Measurements from ENCODE around the gene PTCD3. TPM values are rescaled to one million over a fixed set of nuclear protein-coding genes. Genes with fewer than 3 reads are reported as not detected.

PTCD3 gene
- polyA plus RNA-seq, 1 donor (not counting 4 experiments of a cell fraction or from before 2014, with no cell fraction given), result 93.1 TPM

- DNase-seq (ENCODE audit: low read depth, low spot score), result no peak
- H3K79me2 ChIP-seq (ENCODE audit: control insufficient read depth, insufficient read depth, low read length), result peaks cover 63% of the 10 kb centered on the region
- no peak overlapping the region for H3K4me2 ChIP-seq (ENCODE audit: control insufficient read depth, extremely low read depth, insufficient read depth, low read depth, low read length)
- H3K9me3 ChIP-seq (ENCODE audit: control insufficient read depth, low read depth, low read length), result no peaks in the 10 kb centered on the region
- no peak overlapping the region for H2AFZ ChIP-seq (ENCODE audit: control insufficient read depth, low read length)
- no peaks in the 10 kb centered on the region for H3K9me1 ChIP-seq (ENCODE audit: control insufficient read depth, extremely low read depth, insufficient read depth, low read length)
- dilution Hi-C loops (cut with MboI; ENCODE audit: extremely low pct_ligation_motif_present, low sequenced_read_pairs), result no loop called here
- no peak for FAIRE-seq
- H3K4me1 ChIP-seq (ENCODE audit: control insufficient read depth, extremely low read depth, insufficient read depth, low read length), result no peaks in the 10 kb centered on the region
- H3K27me3 ChIP-seq (ENCODE audit: control insufficient read depth, extremely low read depth, insufficient read depth, low read length), result no peaks in the 10 kb centered on the region
- H3K4me3 ChIP-seq (ENCODE audit: control insufficient read depth in 2 of 3, extremely low read depth in 1 of 3, insufficient read depth in 2 of 3, low read depth in 1 of 3, low read length in 3 of 3), result no peak overlapping the region
- peaks cover 18 to 26% of the 10 kb centered on the region in 2 experiments for H3K36me3 ChIP-seq (ENCODE audit: control insufficient read depth in 2 of 2, extremely low read depth in 1 of 2, insufficient read depth in 2 of 2, low read length in 2 of 2)
- H4K20me1 ChIP-seq (ENCODE audit: control insufficient read depth, extremely low read depth, insufficient read depth, low read length), result peaks cover 2% of the 10 kb centered on the region
- TF ChIP-seq EZH2 (IDR thresholded peaks at IDR 0.05; ENCODE audit: low read length), result no peak
- no peak for TF ChIP-seq CTCF (optimal IDR thresholded peaks at IDR 0.05 in 1 of 3, IDR thresholded peaks at IDR 0.05 in 1 of 3, conservative IDR thresholded peaks at IDR 0.05 in 1 of 3; ENCODE audit: extremely low read depth in 1 of 3, insufficient read depth in 2 of 3, low read length in 3 of 3)
- H3K9ac ChIP-seq (ENCODE audit: control insufficient read depth, extremely low read depth, insufficient read depth, low read length), result no peak overlapping the region
- H3K27ac ChIP-seq (ENCODE audit: control insufficient read depth, insufficient read depth, low read length), result no peak overlapping the region
These were observed 8.1 kb upstream of the PTCD3 start for GRCh38 chr2:86097913-86098312.

- H2AFZ ChIP-seq (ENCODE audit: control insufficient read depth, low read length), result no peak overlapping the region
- H3K36me3 ChIP-seq (ENCODE audit: control insufficient read depth in 2 of 2, extremely low read depth in 1 of 2, insufficient read depth in 2 of 2, low read length in 2 of 2), result peaks cover 11 to 17% of the 10 kb centered on the region in 2 experiments
- no peak overlapping the region for H3K4me2 ChIP-seq (ENCODE audit: control insufficient read depth, extremely low read depth, insufficient read depth, low read depth, low read length)
- dilution Hi-C loops (cut with MboI; ENCODE audit: extremely low pct_ligation_motif_present, low sequenced_read_pairs), result no loop called here
- peaks cover 79% of the 10 kb centered on the region for H3K79me2 ChIP-seq (ENCODE audit: control insufficient read depth, insufficient read depth, low read length)
- no peaks in the 10 kb centered on the region for H3K9me1 ChIP-seq (ENCODE audit: control insufficient read depth, extremely low read depth, insufficient read depth, low read length)
- TF ChIP-seq EZH2 (IDR thresholded peaks at IDR 0.05; ENCODE audit: low read length), result no peak
- TF ChIP-seq CTCF (optimal IDR thresholded peaks at IDR 0.05 in 1 of 3, IDR thresholded peaks at IDR 0.05 in 1 of 3, conservative IDR thresholded peaks at IDR 0.05 in 1 of 3; ENCODE audit: extremely low read depth in 1 of 3, insufficient read depth in 2 of 3, low read length in 3 of 3), result no peak
- peaks cover 5% of the 10 kb centered on the region for H4K20me1 ChIP-seq (ENCODE audit: control insufficient read depth, extremely low read depth, insufficient read depth, low read length)
- H3K4me1 ChIP-seq (ENCODE audit: control insufficient read depth, extremely low read depth, insufficient read depth, low read length), result peaks cover 8% of the 10 kb centered on the region
- H3K27me3 ChIP-seq (ENCODE audit: control insufficient read depth, extremely low read depth, insufficient read depth, low read length), result no peaks in the 10 kb centered on the region
- no peak overlapping the region for H3K9ac ChIP-seq (ENCODE audit: control insufficient read depth, extremely low read depth, insufficient read depth, low read length)
- H3K4me3 ChIP-seq (ENCODE audit: control insufficient read depth in 2 of 3, extremely low read depth in 1 of 3, insufficient read depth in 2 of 3, low read depth in 1 of 3, low read length in 3 of 3), result no peak overlapping the region
- H3K9me3 ChIP-seq (ENCODE audit: control insufficient read depth, low read depth, low read length), result no peaks in the 10 kb centered on the region
- FAIRE-seq (no peak), DNase-seq (ENCODE audit: low read depth, low spot score) (no peak)
- H3K27ac ChIP-seq (ENCODE audit: control insufficient read depth, insufficient read depth, low read length), result no peak overlapping the region
These were observed 3.9 kb upstream of the PTCD3 start for GRCh38 chr2:86102157-86102556.

Data from keratinocyte (primary cell).